ENCODE measurements around the gene PLCL2. TPM values are rescaled to one million over a fixed set of nuclear protein-coding genes. Genes with fewer than 3 reads are reported as not detected.

Gene PLCL2
- total and polyA plus RNA-seq, 2 experiments from 2014 or later, result 1.6 to 9.7 TPM

- TF ChIP-seq, protein P1, sequence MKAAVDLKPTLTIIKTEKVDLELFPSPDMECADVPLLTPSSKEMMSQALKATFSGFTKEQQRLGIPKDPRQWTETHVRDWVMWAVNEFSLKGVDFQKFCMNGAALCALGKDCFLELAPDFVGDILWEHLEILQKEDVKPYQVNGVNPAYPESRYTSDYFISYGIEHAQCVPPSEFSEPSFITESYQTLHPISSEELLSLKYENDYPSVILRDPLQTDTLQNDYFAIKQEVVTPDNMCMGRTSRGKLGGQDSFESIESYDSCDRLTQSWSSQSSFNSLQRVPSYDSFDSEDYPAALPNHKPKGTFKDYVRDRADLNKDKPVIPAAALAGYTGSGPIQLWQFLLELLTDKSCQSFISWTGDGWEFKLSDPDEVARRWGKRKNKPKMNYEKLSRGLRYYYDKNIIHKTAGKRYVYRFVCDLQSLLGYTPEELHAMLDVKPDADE (IDR thresholded peaks at IDR 0.05), result no peak
- TF ChIP-seq ZNF331 (CRISPR knock-in tag; IDR thresholded peaks at IDR 0.05; ENCODE audit: low read depth) (no peak), EZH2 (IDR thresholded peaks at IDR 0.05; ENCODE audit: low read depth, unreplicated experiment) (no peak)
Measured at GRCh38 chr3:17059989-17060550, 175.3 kb downstream of the PLCL2 start (continued).

GRCh38 chr3:17061005-17061404, 176.2 kb downstream of the PLCL2 start:
- no peaks in the 10 kb centered on the region for H3K79me2 ChIP-seq (replicated peaks; ENCODE audit: insufficient read depth)
- H4K20me1 ChIP-seq (replicated peaks; ENCODE audit: insufficient read depth), result no peaks in the 10 kb centered on the region
- H3K4me2 ChIP-seq, result no peak overlapping the region
- no peak overlapping the region for H3K27ac ChIP-seq (ENCODE audit: low read depth)
- H3K27me3 ChIP-seq (ENCODE audit: insufficient read depth), result no peaks in the 10 kb centered on the region
- H3K9me3 Mint-ChIP-seq, result no peaks in the 10 kb centered on the region; the same call in 2 of the 3 replicates
- ATAC-seq, result no peak
- no peak overlapping the region for H3K27ac Mint-ChIP-seq
- H3K4me1 ChIP-seq (ENCODE audit: insufficient read depth), result peaks cover 17% of the 10 kb centered on the region
- H3K36me3 ChIP-seq (ENCODE audit: insufficient read depth), result no peaks in the 10 kb centered on the region
- H2AFZ ChIP-seq, result no peak overlapping the region
- no peaks in the 10 kb centered on the region for H3F3A ChIP-seq (replicated peaks; ENCODE audit: low read depth)
- H3K27me3 Mint-ChIP-seq (ENCODE audit: insufficient read depth, low read depth, poor library complexity), result peaks cover 1% of the 10 kb centered on the region
- DNase-seq (ENCODE audit: low spot score), result no peak
- H3K4me3 Mint-ChIP-seq, result no peak overlapping the region
- H3K9me2 ChIP-seq (ENCODE audit: insufficient read depth), result 0 out of 2 replicates have a peak, but pooled peaks cover 4% of the 10 kb centered on the region
- peaks cover 8% of the 10 kb centered on the region for H3K4me1 Mint-ChIP-seq
- no peak overlapping the region for H3K4me3 ChIP-seq
- no peaks in the 10 kb centered on the region for H3K36me3 Mint-ChIP-seq (ENCODE audit: low read depth)
- TF ChIP-seq ZNF114 (CRISPR knock-in tag; IDR thresholded peaks at IDR 0.05) (no peak), ZNF331 (CRISPR knock-in tag; IDR thresholded peaks at IDR 0.05; ENCODE audit: low read depth) (no peak), STAT1 (IDR thresholded peaks at IDR 0.05; ENCODE audit: unreplicated experiment) (no peak), POLR2AphosphoS5 (IDR thresholded peaks at IDR 0.05; ENCODE audit: low read depth) (no peak), EZH2phosphoT487 (IDR thresholded peaks at IDR 0.05; ENCODE audit: unreplicated experiment) (no peak), REST (IDR thresholded peaks at IDR 0.05; ENCODE audit: unreplicated experiment) (no peak), NANOG (IDR thresholded peaks at IDR 0.05; ENCODE audit: borderline replicate concordance) (no peak), CREB1 (CRISPR knock-in tag; IDR thresholded peaks at IDR 0.05; ENCODE audit: low read depth) (no peak), JUNB (IDR thresholded peaks at IDR 0.05; ENCODE audit: unreplicated experiment) (no peak), EZH2 (IDR thresholded peaks at IDR 0.05; ENCODE audit: low read depth, unreplicated experiment) (no peak)
- TF ChIP-seq, protein P2, sequence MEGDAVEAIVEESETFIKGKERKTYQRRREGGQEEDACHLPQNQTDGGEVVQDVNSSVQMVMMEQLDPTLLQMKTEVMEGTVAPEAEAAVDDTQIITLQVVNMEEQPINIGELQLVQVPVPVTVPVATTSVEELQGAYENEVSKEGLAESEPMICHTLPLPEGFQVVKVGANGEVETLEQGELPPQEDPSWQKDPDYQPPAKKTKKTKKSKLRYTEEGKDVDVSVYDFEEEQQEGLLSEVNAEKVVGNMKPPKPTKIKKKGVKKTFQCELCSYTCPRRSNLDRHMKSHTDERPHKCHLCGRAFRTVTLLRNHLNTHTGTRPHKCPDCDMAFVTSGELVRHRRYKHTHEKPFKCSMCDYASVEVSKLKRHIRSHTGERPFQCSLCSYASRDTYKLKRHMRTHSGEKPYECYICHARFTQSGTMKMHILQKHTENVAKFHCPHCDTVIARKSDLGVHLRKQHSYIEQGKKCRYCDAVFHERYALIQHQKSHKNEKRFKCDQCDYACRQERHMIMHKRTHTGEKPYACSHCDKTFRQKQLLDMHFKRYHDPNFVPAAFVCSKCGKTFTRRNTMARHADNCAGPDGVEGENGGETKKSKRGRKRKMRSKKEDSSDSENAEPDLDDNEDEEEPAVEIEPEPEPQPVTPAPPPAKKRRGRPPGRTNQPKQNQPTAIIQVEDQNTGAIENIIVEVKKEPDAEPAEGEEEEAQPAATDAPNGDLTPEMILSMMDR (conservative IDR thresholded peaks at IDR 0.05; ENCODE audit: low read depth in 2 of 2), result no peak
- TF ChIP-seq, protein P1 (IDR thresholded peaks at IDR 0.05), result no peak

Data from GM23338 (cell line).